Kidney epithelial cell (primary cell): ENCODE data around the gene NBEAL2. TPM values are rescaled to one million over a fixed set of nuclear protein-coding genes. Genes with fewer than 3 reads are reported as not detected.

Experiments used
- DNase-seq: peaks from one replicate; pipeline ENCODE4 v3.0.0-alpha.2; 2010; ENCODE audit warnings: low read depth
- H3K27me3 ChIP-seq: 2 replicates; pipeline ENCODE4 v1.6.0; 2011; ENCODE audit warnings: low read length; ENCODE audit not compliant: control insufficient read depth, insufficient read depth
- H3K36me3 ChIP-seq: 2 replicates; pipeline ENCODE4 v1.5.1; 2011; ENCODE audit warnings: low read length; ENCODE audit not compliant: control insufficient read depth, insufficient read depth
- H3K4me3 ChIP-seq: 2 replicates; pipeline ENCODE4 v1.5.1; 2011; ENCODE audit warnings: low read depth, mild to moderate bottlenecking, control low read depth, low read length
- CTCF ChIP-seq: IDR thresholded peaks from 2 replicates; pipeline ENCODE4 v1.5.1; 2011; ENCODE audit warnings: mild to moderate bottlenecking, moderate library complexity, low read length, control low read depth, inconsistent platforms; ENCODE audit not compliant: insufficient read depth, poor library complexity, severe bottlenecking
- total RNA-seq: library from RNA; depleted of rRNA; stranded (reverse); fragments of >200 nt; gene quantifications from 2 replicates; pipeline ENCODE4 v1.2.3, GENCODE V29; 2015

Gene NBEAL2
- total RNA-seq, 1 donor from 2014 or later = 37.5 TPM

- no peaks in the 10 kb centered on the region for H3K27me3 ChIP-seq
- no peak for TF ChIP-seq CTCF
- H3K36me3 ChIP-seq = no peaks in the 10 kb centered on the region
- peak; percentile 72 for DNase-seq
- no peak overlapping the region for H3K4me3 ChIP-seq
Observed at GRCh38 chr3:47016934-47017435, 37.5 kb downstream of the NBEAL2 start.

GRCh38 chr3:47017504-47018268, 38.2 kb downstream of the NBEAL2 start:
- no peak for DNase-seq
- Histone ChIP-seq H3K36me3 (no peaks in the 10 kb centered on the region), H3K27me3 (no peaks in the 10 kb centered on the region), H3K4me3 (no peak overlapping the region)
- no peak for TF ChIP-seq CTCF

- Histone ChIP-seq H3K4me3 (no peak overlapping the region), H3K36me3 (no peaks in the 10 kb centered on the region), H3K27me3 (no peaks in the 10 kb centered on the region)
- DNase-seq = no peak
- TF ChIP-seq CTCF = no peak
Observed at GRCh38 chr3:47018269-47018611, 38.8 kb downstream of the NBEAL2 start.

GRCh38 chr3:47019201-47019600, 39.7 kb downstream of the NBEAL2 start:
- peak; percentile 31 for DNase-seq
- H3K4me3 ChIP-seq = no peak overlapping the region
- H3K27me3 ChIP-seq = no peaks in the 10 kb centered on the region
- H3K36me3 ChIP-seq = no peaks in the 10 kb centered on the region
- TF ChIP-seq CTCF = no peak

- Histone ChIP-seq H3K36me3 (no peaks in the 10 kb centered on the region), H3K27me3 (no peaks in the 10 kb centered on the region), H3K4me3 (no peak overlapping the region)
- TF ChIP-seq CTCF = no peak
- no peak for DNase-seq
Observed at GRCh38 chr3:47020311-47020710, 40.8 kb downstream of the NBEAL2 start.

GRCh38 chr3:47022641-47023071, 43.2 kb downstream of the NBEAL2 start:
- no peak for DNase-seq
- Histone ChIP-seq H3K36me3 (no peaks in the 10 kb centered on the region), H3K4me3 (no peak overlapping the region), H3K27me3 (no peaks in the 10 kb centered on the region)
- no peak for TF ChIP-seq CTCF
